Right cardiac atrium (tissue), 5 donors: ENCODE results near the gene MARCKSL1. TPM values are rescaled to one million over a fixed set of nuclear protein-coding genes. Genes with fewer than 3 reads are reported as not detected.
"Not testable (repeated sequence)": the region's sequence is repeated elsewhere in the genome, so short reads cannot be mapped to it uniquely, and the experiment has no call there.

ENCODE experiments used
- ATAC-seq, 2 donors: fragments of 200-7000 bp; cut with Tn5 transposase; one replicate each; pipeline versions ENCODE4 v1.8.0 to v1.9.1; 2020; ENCODE audit warnings: moderate library complexity in 2 of 2, mild to moderate bottlenecking in 1 of 2
- DNase-seq, 3 donors: peaks; one replicate each; pipeline ENCODE4 v3.0.0-alpha.2; 2020
- H3K27ac ChIP-seq: one replicate; pipeline ENCODE4 v1.5.1; 2013; ENCODE audit warnings: mild to moderate bottlenecking, low read length, control low read depth, moderate library complexity
- H3K27me3 ChIP-seq: one replicate; pipeline ENCODE4 v1.6.1; 2013; ENCODE audit not compliant: control insufficient read depth, insufficient read depth
- H3K4me1 ChIP-seq: one replicate; pipeline ENCODE4 v1.6.1; 2013; ENCODE audit warnings: low read length; ENCODE audit not compliant: control insufficient read depth, insufficient read depth
- H3K4me3 ChIP-seq: one replicate; pipeline ENCODE4 v1.5.1; 2013; ENCODE audit warnings: low read length, control low read depth
- H3K9me3 ChIP-seq: one replicate; pipeline ENCODE4 v1.6.1; 2013; ENCODE audit warnings: low read length; ENCODE audit not compliant: control insufficient read depth
- WGBS: extraction: QIAGEN DNeasy Blood & Tissue Kit; methylation state at CpG from one replicate; pipeline ENCODE4 v1.1.7; 2013; 5-methylcytosine and 5-hydroxymethylcytosine counted together
- intact Hi-C, 4 donors: fragments of 100-400 bp; cut with DNase I; formaldehyde crosslinking; loops; one replicate each; pipeline versions ENCODE4 v1.11.0 to v1.14.0; 2022 to 2023
- polyA plus RNA-seq: library from polyadenylated mRNA; stranded (reverse); fragments of 200-250 nt; gene quantifications from one replicate; pipeline ENCODE4 v1.2.3, GENCODE V29; 2013
- total RNA-seq, 4 donors: library from RNA; stranded (reverse); fragmentation: NEBNext Ultra II Directional; extraction: Animal tissue kit (Norgen Biotek cat#: 25700); gene quantifications; one replicate each; pipeline ENCODE4 v1.2.1, GENCODE V29; 2021
- donor health status: healthy with polysubstance abuse.
- donor health status: DM: no; HTN: yes; CAD: no.
- donor health status: DM: no; HTN: no; CAD: no.
- donor health status: DM: no; HTN: yes; CAD: no; lungs with severe emphysema.
- donor health status: DM: yes; HTN: yes; CAD: no.

Gene MARCKSL1
- total and polyA plus RNA-seq, 5 donors, result 14.5 to 52.7 (median 30.6) TPM

DNA sequence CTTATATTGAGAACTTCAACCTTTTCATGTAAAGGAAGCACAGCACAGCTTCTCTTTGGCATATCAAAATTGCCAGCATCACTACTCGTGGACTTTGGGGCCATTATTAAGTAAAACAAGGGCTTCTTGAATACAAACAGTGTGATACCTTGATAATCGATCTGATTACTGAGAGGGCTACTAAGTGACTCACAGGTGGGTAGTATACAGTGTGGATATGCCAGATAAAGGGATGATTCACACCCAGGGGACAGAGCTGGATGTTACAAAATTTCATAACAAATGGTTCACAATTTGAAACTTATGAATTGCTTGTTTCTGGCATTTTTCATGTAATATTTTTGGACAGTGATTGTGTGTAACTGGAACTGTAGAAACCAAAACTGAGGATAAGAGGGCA is 28.7 kb downstream of the MARCKSL1 start:
- no peak overlapping the region for H3K27ac ChIP-seq
- no peaks in the 10 kb centered on the region for H3K4me1 ChIP-seq
- DNase-seq (no peak), ATAC-seq (no peak)
- H3K9me3 ChIP-seq, result no peaks in the 10 kb centered on the region
- WGBS, result 79% methylated on average over 2 of the region's 2 CpGs
- no peak overlapping the region for H3K4me3 ChIP-seq
- H3K27me3 ChIP-seq, result no peaks in the 10 kb centered on the region
- intact Hi-C loops, result no loop called here

DNA sequence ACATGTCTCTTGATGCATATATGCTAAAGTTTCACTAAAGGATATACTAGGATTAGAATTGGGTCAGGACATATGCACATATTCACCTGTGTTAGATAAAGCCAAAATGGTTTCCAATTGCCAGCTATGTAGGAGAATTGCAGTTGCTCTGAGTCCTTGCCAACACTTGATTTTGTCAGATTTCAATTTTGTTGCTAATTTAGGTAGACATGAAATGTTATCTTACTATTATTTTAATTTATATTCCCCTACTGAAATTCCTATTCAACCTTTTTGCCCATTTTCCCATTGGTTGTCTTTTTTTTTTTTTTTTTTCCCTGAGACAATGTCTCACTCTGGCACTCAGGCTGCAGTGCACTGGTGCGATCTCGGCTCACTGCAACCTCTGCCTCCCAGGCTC is 30.7 kb downstream of the MARCKSL1 start:
- H3K27me3 ChIP-seq, result no peaks in the 10 kb centered on the region
- H3K9me3 ChIP-seq, result no peaks in the 10 kb centered on the region
- no peak overlapping the region for H3K27ac ChIP-seq
- DNase-seq, result no peak
- no peak overlapping the region for H3K4me3 ChIP-seq
- H3K4me1 ChIP-seq, result no peaks in the 10 kb centered on the region
- ATAC-seq, result no peak
- intact Hi-C loops, result no loop called here
- WGBS, result 100% methylated on average over 2 of the region's 2 CpGs

DNA sequence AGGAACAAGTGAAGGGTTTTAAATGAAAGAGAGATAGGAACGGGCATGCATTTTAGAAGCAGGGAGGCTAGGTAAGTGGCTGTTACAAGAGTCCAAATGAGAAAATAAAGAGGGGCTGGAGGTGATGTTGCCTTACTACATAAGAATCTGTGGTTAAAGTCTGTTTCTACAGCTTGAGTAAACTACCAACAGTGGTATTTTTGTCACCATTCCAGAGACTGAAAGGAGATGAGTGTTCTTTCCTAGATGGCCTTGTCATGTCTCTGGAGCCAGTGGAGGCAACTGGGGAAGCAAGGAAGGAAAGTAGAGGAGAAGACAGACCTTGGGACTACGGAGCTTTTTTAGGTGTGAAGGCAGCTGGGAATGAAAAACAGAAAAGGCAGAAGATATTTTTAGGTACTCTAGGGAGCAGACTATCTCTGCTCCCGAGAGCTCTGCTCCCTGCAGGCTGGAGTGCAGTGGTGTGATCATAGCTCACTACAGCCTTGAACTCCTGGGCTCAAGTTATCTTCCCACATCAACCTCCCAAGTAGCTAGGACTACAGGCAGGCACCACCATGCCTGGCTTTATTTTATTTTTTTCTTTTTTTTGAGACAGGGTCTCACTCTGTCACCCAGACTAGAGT is 31.9 kb downstream of the MARCKSL1 start:
- WGBS, result 68% methylated on average over 3 of the region's 3 CpGs
- DNase-seq, result no peak
- intact Hi-C loops, result no loop called here
- Histone ChIP-seq H3K27me3 (no peaks in the 10 kb centered on the region), H3K27ac (no peak overlapping the region), H3K4me1 (no peaks in the 10 kb centered on the region), H3K9me3 (no peaks in the 10 kb centered on the region), H3K4me3 (no peak overlapping the region)
- no peak for ATAC-seq

DNA sequence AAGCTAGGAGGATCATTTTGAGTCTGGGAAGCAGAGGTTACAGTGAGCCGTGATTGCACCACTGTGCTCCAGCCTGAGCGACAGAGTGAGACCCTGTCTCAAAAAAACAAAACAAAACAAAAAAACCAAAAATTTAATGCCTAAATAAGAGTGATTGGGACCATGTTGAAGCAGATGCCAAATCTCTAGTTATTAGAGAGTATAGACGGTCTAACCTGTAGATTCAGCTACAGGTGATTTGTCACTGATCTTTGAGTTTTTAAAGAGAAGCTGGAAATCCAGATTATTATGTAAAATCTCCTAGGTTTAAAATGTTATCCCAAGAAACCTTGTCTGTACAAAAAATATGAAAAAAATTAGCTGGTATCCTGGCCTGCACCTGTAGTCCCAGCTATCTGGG is 32.7 kb downstream of the MARCKSL1 start:
- no peak overlapping the region for H3K27ac ChIP-seq
- no peaks in the 10 kb centered on the region for H3K27me3 ChIP-seq
- WGBS, result 98% methylated on average over 3 of the region's 3 CpGs
- intact Hi-C loops, result no loop called here
- H3K4me1 ChIP-seq, result no peaks in the 10 kb centered on the region
- H3K4me3 ChIP-seq, result no peak overlapping the region
- DNase-seq (no peak), ATAC-seq (no peak)
- H3K9me3 ChIP-seq, result no peaks in the 10 kb centered on the region

DNA sequence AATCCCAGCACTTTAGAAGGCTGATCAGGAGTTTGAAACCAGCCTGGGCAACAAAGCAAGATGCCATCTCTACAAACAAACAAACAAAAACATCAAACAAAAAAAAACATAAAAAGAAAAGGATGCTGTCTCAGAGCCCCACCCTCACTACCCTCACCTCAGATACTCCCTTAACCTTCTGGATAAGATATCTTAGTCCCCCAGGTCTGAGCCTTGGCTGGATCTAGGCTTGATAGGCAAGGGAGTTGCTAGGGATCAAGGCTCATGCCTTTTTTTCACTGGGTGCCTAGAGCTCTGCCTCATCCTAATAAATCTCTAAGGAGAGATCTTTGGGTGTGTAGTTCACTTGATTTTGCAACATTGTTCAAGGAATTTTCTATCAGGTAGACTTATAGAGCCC is 36.7 kb downstream of the MARCKSL1 start:
- DNase-seq (no peak), ATAC-seq (no peak)
- H3K9me3 ChIP-seq, result no peaks in the 10 kb centered on the region
- no peak overlapping the region for H3K4me3 ChIP-seq
- no peaks in the 10 kb centered on the region for H3K4me1 ChIP-seq
- no peaks in the 10 kb centered on the region for H3K27me3 ChIP-seq
- no peak overlapping the region for H3K27ac ChIP-seq
- intact Hi-C loops, result loop anchor here in 1 of 4 donors (10.0 kb wide), 1 partner anchor 55 kb away; the partner anchor contains the start of gene FAM167B

DNA sequence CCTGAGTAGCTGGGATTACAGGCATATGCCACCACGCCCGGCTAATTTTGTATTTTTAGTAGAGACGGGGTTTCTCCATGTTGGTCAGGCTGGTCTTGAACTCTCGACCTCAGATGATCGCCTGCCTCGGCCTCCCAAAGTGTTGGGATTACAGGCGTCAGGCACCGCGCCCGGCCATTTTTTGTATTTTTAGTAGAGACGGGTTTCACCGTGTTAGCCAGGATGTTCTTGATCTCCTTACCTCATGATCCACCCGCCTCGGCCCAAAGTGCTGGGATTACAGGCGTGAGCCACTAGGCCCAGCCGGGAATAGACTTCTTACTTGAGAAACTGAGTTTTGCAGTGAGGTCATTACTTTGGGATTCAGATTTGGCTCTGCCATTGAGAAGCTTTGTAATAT is 37.8 kb downstream of the MARCKSL1 start:
- not testable (repeated sequence) for DNase-seq, H3K9me3 ChIP-seq, H3K27me3 ChIP-seq, H3K27ac ChIP-seq, ATAC-seq, H3K4me3 ChIP-seq, H3K4me1 ChIP-seq
- WGBS, result 96% methylated on average over 16 of the region's 16 CpGs
- intact Hi-C loops, result loop anchor here in 1 of 4 donors (10.0 kb wide), 1 partner anchor 53 kb away; the partner anchor contains the start of gene FAM167B

DNA sequence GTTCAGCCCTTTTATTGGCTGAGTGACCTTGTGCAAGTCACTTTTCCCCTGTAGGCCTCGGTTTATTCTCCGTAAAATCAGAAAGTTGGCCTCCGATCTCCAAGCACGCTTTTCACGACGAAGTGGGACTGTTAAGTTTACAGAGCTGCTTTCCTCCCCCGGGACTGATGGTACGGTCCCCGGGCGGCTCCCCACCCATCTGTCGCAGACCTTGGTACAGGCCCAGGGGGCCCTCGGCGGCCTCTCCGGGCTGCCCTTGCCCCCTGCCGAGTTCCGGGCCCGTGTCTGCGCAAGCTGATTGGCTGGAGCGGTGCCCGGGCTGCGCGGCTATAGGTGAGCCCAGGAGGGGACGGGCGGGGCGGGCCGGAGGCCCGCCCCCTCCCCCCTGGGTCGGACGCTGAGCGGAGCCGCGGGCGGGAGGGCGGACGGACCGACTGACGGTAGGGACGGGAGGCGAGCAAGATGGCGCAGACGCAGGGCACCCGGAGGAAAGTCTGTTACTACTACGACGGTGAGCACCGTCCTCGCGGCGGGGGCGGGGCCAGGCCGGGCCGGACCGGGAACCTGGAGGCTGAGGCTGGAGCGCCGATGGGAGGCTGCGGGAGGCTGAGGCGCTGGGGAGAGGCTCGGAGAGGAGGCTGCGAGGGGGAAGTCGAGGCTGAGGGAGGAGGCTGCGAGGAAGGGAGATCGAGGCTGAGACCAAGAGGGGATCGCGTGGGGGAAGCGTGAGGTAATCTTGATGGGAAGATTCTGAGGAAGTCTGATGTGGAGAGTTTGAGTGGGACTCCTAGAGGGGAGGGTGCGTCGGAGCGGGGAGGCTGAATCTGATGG is 44.1 kb downstream of the MARCKSL1 start, which contains the start of gene HDAC1:
Gene HDAC1, plus strand, starts transcription at position 376 of the 831 bp plus-strand sequence. Its CDS starts 87 bp downstream, at position 463.
- Histone ChIP-seq H3K27ac (peak within 1 kb of the TSS; percentile 43), H3K4me3 (peak within 1 kb of the TSS; percentile 85), H3K4me1 (no peaks in the 10 kb centered on the region), H3K9me3 (no peaks in the 10 kb centered on the region), H3K27me3 (no peaks in the 10 kb centered on the region)
- under 1% methylated on average over 67 of the region's 67 CpGs for WGBS
- DNase-seq (peak; percentile 96 to 99 (median 99)), ATAC-seq (peak; percentile 98 to 99)
- intact Hi-C loops, result loop anchor here in 1 of 4 donors (10.0 kb wide), 1 partner anchor 47 kb away; the partner anchor contains the start of gene FAM167B

DNA sequence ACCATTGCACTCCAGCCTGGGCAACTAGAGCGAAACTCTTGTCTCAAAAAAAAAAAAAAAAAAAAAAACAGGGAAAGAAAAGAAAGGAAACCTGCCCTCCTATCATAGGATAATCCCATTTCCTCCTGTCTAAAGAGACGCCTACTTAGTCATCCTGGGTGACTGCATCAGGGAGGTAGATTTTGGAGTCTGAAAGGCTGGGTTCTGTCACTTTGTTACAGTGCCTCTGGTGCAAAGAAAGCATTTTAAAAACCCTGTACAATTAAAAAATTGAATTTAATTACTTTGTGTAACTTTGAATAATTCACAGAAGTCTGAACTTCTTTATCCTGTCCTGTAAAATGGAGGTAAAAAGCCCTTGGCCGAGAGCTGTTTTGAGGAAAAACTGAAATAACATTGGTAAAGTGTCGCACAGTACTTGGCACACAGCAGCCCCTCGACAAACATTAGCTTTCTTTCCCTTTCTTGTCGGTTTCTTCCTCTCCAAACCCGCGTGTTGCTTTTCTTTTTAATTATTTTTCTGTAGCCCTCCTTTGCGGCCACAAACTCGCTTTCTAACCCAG is 44.8 kb downstream of the MARCKSL1 start:
- Histone ChIP-seq H3K27me3 (no peaks in the 10 kb centered on the region), H3K4me3 (peak overlapping the region; percentile 85), H3K4me1 (no peaks in the 10 kb centered on the region), H3K9me3 (no peaks in the 10 kb centered on the region), H3K27ac (peak overlapping the region; percentile 43)
- ATAC-seq (peak in 1 of 2 donors; percentile 53), DNase-seq (no peak)
- 68% methylated on average over 10 of the region's 10 CpGs for WGBS
- intact Hi-C loops, result loop anchor here in 1 of 4 donors (10.0 kb wide), 1 partner anchor 46 kb away; the partner anchor contains the start of gene FAM167B

DNA sequence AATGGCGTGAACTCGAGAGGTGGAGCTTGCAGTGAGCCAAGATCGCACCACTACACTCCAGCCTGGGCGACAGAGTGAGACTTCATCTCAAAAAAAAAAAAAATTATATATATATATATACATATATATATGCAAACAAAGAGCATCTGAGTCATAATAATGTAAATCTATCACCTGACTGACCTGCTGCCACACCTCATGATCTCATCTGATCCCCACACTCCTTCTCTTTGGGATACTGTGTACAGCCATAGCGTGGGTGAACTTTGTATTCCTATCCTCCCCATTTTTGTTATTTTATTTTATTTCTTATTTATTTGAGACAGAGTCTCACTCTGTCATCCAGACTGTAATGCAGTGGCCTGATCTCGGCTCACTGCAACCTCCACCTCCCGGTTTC is 46.8 kb downstream of the MARCKSL1 start:
- Histone ChIP-seq H3K4me3 (no peak overlapping the region), H3K27ac (no peak overlapping the region), H3K9me3 (no peaks in the 10 kb centered on the region), H3K4me1 (no peaks in the 10 kb centered on the region), H3K27me3 (no peaks in the 10 kb centered on the region)
- intact Hi-C loops, result no loop called here
- WGBS, result 97% methylated on average over 7 of the region's 7 CpGs
- DNase-seq (no peak), ATAC-seq (no peak)

DNA sequence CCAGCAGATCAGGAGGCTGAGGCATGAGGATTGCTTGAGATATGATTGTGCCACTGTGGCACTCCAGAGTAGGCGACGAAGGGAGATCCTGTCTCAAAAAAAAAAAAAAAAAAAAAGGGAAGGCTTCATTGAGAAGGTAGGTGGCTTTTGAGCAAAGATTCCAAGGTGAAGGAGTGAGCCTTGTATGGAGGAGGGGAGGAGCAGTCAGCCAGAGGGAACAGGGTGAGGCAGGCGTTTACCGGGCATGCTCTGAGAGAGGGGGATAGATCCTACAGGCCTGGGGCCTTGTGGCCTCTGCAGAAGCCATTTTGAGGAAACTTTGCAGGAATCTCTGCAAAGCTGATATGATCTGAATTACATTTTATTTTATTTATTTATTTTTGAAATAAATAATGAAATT is 49.3 kb downstream of the MARCKSL1 start:
- no peak overlapping the region for H3K4me3 ChIP-seq
- ATAC-seq (no peak), DNase-seq (no peak)
- no peak overlapping the region for H3K27ac ChIP-seq
- WGBS, result 94% methylated on average over 4 of the region's 4 CpGs
- H3K4me1 ChIP-seq, result no peaks in the 10 kb centered on the region
- intact Hi-C loops, result no loop called here
- H3K27me3 ChIP-seq, result no peaks in the 10 kb centered on the region
- H3K9me3 ChIP-seq, result no peaks in the 10 kb centered on the region

DNA sequence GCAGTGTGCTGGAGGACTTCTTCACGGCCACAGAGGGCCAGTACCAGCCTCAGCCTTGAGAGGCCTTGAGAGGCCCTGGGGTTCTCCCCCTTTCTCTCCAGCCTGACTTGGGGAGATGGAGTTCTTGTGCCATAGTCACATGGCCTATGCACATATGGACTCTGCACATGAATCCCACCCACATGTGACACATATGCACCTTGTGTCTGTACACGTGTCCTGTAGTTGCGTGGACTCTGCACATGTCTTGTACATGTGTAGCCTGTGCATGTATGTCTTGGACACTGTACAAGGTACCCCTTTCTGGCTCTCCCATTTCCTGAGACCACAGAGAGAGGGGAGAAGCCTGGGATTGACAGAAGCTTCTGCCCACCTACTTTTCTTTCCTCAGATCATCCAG is 50.4 kb downstream of the MARCKSL1 start:
- intact Hi-C loops, result no loop called here

More for the DNA sequence above, 50.4 kb downstream of the MARCKSL1 start:
- Histone ChIP-seq H3K4me3 (no peak overlapping the region), H3K4me1 (no peaks in the 10 kb centered on the region), H3K9me3 (no peaks in the 10 kb centered on the region), H3K27ac (no peak overlapping the region), H3K27me3 (no peaks in the 10 kb centered on the region)
- ATAC-seq, result peak in 1 of 2 donors; percentile 34
- WGBS, result 93% methylated on average over 3 of the region's 3 CpGs
- DNase-seq, result no peak
